WTC11 (cell line): ENCODE measurements around the gene PTPRT. TPM values are rescaled to one million over a fixed set of nuclear protein-coding genes. Genes with fewer than 3 reads are reported as not detected.

Source experiments
- ATAC-seq: fragments of 200-7000 bp; cut with Tn5 transposase; 2 replicates; pipeline ENCODE4 v1.10.0; 2021; ENCODE audit warnings: mild to moderate bottlenecking, moderate library complexity
- CTCF ChIA-PET: fragments of 300-600 bp; sonication (Branson Sonifier 250); formaldehyde crosslinking; loops from one replicate; lab custom pipeline; 2021; ENCODE audit warnings: antibody characterized with exemption; lab: Charles Lee
- POLR2A ChIA-PET: fragments of 350-600 bp; sonication (Branson Sonifier 250); formaldehyde crosslinking; loops from one replicate; lab custom pipeline; 2021; ENCODE audit warnings: antibody characterized with exemption; lab: Charles Lee
- DNase-seq: peaks from one replicate; pipeline ENCODE4 v3.0.0; 2021; ENCODE audit warnings: low spot score
- H3K27ac Mint-ChIP-seq: 2 replicates; pipeline ENCODE4 v1.8.0; 2021; ENCODE audit warnings: mixed read lengths
- H3K27me3 Mint-ChIP-seq: 2 replicates; pipeline ENCODE4 v1.8.0; 2021; ENCODE audit warnings: low read depth, mild to moderate bottlenecking, moderate library complexity, mixed read lengths
- H3K36me3 Mint-ChIP-seq: 2 replicates; pipeline ENCODE4 v1.8.0; 2021; ENCODE audit warnings: mixed read lengths
- H3K4me1 Mint-ChIP-seq: 2 replicates; pipeline ENCODE4 v1.8.0; 2022; ENCODE audit warnings: mixed read lengths
- H3K4me3 Mint-ChIP-seq: 2 replicates; pipeline ENCODE4 v1.8.0; 2021; ENCODE audit warnings: mild to moderate bottlenecking, moderate library complexity, mixed read lengths
- H3K9me3 Mint-ChIP-seq: 2 replicates; pipeline ENCODE4 v1.8.0; 2021; ENCODE audit warnings: mixed read lengths
- CREB1 ChIP-seq: sonication (generic); formaldehyde crosslinking; IDR thresholded peaks from 2 replicates; pipeline ENCODE4 v1.8.0; 2023; ENCODE audit warnings: mild to moderate bottlenecking, missing genetic modification reagents
- CREM ChIP-seq: sonication (generic); formaldehyde crosslinking; IDR thresholded peaks from 2 replicates; pipeline ENCODE4 v1.8.1; 2022; ENCODE audit warnings: mild to moderate bottlenecking, missing genetic modification reagents, moderate library complexity
- ELF4 ChIP-seq: sonication (generic); formaldehyde crosslinking; IDR thresholded peaks from 2 replicates; pipeline ENCODE4 v1.8.1; 2022; ENCODE audit warnings: low read depth, mild to moderate bottlenecking, moderate library complexity, missing genetic modification reagents
- JAZF1 ChIP-seq: fragments of 250-450 bp; sonication (Bioruptor Pico); IDR thresholded peaks from 2 replicates; pipeline ENCODE4 v1.9.0; 2021; ENCODE audit warnings: moderate library complexity, mild to moderate bottlenecking, inconsistent platforms
- NFE2L1 ChIP-seq: sonication (generic); formaldehyde crosslinking; IDR thresholded peaks from 2 replicates; pipeline ENCODE4 v1.8.1; 2023; ENCODE audit warnings: missing genetic modification reagents
- NR3C1 ChIP-seq: sonication (generic); formaldehyde crosslinking; conservative IDR thresholded peaks from 2 replicates; pipeline ENCODE4 v1.8.1; 2023; ENCODE audit warnings: low read depth, mild to moderate bottlenecking, missing genetic modification reagents
- SP1 ChIP-seq: sonication (generic); formaldehyde crosslinking; conservative IDR thresholded peaks from 2 replicates; pipeline ENCODE4 v1.8.1; 2022; ENCODE audit warnings: missing genetic modification reagents
- ZNF219 ChIP-seq: sonication (generic); formaldehyde crosslinking; IDR thresholded peaks from 2 replicates; pipeline ENCODE4 v1.8.0; 2023; ENCODE audit warnings: missing genetic modification reagents, mild to moderate bottlenecking, borderline replicate concordance
- ZNF317 ChIP-seq: sonication (generic); formaldehyde crosslinking; IDR thresholded peaks from 2 replicates; pipeline ENCODE4 v1.8.1; 2023; ENCODE audit warnings: low read depth, mild to moderate bottlenecking, moderate library complexity, missing genetic modification reagents, borderline replicate concordance
- ZNF423 ChIP-seq: fragments of 250-450 bp; sonication (Bioruptor Pico); IDR thresholded peaks from 2 replicates; pipeline ENCODE4 v2.1.2; 2022; ENCODE audit warnings: mild to moderate bottlenecking, moderate library complexity
- total RNA-seq: library from RNA; stranded (reverse); gene quantifications from 3 replicates; pipeline ENCODE4 v1.2.3, GENCODE V29; 2021
- TF ChIP-seq, protein P1 (sequence below): sonication (generic); formaldehyde crosslinking; IDR thresholded peaks from 2 replicates; pipeline ENCODE4 v1.8.1; 2022; ENCODE audit warnings: low read depth, mild to moderate bottlenecking, moderate library complexity, missing genetic modification reagents, borderline replicate concordance
- TF ChIP-seq, protein P2 (sequence below): sonication (generic); formaldehyde crosslinking; IDR thresholded peaks from 2 replicates; pipeline ENCODE4 v1.8.1; 2023; ENCODE audit warnings: mild to moderate bottlenecking, moderate library complexity, missing genetic modification reagents
- TF ChIP-seq, protein P3 (sequence below): sonication (generic); formaldehyde crosslinking; IDR thresholded peaks from 2 replicates; pipeline ENCODE4 v1.8.1; 2022; ENCODE audit warnings: missing genetic modification reagents, borderline replicate concordance
- TF ChIP-seq, protein P4 (sequence below): fragments of 250-450 bp; sonication (Bioruptor Pico); IDR thresholded peaks from 2 replicates; pipeline ENCODE4 v1.9.0; 2021; ENCODE audit warnings: mild to moderate bottlenecking
- TF ChIP-seq, protein P5 (sequence below): sonication (generic); formaldehyde crosslinking; IDR thresholded peaks from 2 replicates; pipeline ENCODE4 v1.8.1; 2022; ENCODE audit warnings: low read depth, missing genetic modification reagents, borderline replicate concordance
- TF ChIP-seq, protein P6 (sequence below): sonication (generic); formaldehyde crosslinking; IDR thresholded peaks from 2 replicates; pipeline ENCODE4 v1.8.0; 2023; ENCODE audit warnings: missing genetic modification reagents
- TF ChIP-seq, protein P7 (sequence below): fragments of 250-450 bp; sonication (Bioruptor Pico); IDR thresholded peaks from 2 replicates; pipeline ENCODE4 v1.9.0; 2021; ENCODE audit warnings: mild to moderate bottlenecking, borderline replicate concordance

Gene PTPRT
- total RNA-seq, 1 experiment from 2014 or later = 1.1 TPM

DNA sequence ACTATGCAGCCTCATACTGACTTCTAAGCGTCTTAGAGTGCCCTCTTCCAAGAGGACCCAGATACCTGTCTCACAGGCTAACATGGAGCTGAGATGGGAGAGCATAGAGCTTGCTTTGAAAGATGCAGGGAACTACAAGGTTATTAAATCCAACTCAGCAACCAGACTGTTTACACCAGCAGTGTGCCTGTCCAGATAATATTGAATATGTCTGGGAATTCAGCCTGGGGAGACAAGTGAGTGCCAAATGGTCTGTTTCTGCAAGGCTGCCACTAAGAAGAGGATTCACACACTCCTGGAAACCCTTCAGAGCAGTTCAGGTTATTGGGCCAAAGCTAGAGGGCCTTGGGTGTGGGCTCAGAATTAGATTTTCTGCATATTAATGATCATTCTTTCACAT, 547.8 kb downstream of the PTPRT start:
- TF ChIP-seq, protein P1, sequence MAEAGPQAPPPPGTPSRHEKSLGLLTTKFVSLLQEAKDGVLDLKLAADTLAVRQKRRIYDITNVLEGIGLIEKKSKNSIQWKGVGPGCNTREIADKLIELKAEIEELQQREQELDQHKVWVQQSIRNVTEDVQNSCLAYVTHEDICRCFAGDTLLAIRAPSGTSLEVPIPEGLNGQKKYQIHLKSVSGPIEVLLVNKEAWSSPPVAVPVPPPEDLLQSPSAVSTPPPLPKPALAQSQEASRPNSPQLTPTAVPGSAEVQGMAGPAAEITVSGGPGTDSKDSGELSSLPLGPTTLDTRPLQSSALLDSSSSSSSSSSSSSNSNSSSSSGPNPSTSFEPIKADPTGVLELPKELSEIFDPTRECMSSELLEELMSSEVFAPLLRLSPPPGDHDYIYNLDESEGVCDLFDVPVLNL (CRISPR knock-in tag) = no peak
- TF ChIP-seq, protein P2, sequence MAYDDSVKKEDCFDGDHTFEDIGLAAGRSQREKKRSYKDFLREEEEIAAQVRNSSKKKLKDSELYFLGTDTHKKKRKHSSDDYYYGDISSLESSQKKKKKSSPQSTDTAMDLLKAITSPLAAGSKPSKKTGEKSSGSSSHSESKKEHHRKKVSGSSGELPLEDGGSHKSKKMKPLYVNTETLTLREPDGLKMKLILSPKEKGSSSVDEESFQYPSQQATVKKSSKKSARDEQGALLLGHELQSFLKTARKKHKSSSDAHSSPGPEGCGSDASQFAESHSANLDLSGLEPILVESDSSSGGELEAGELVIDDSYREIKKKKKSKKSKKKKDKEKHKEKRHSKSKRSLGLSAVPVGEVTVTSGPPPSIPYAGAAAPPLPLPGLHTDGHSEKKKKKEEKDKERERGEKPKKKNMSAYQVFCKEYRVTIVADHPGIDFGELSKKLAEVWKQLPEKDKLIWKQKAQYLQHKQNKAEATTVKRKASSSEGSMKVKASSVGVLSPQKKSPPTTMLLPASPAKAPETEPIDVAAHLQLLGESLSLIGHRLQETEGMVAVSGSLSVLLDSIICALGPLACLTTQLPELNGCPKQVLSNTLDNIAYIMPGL (CRISPR knock-in tag) = no peak
- TF ChIP-seq ZNF317 (CRISPR knock-in tag) (no peak), NFE2L1 (CRISPR knock-in tag) (no peak), CREM (CRISPR knock-in tag) (no peak), CREB1 (CRISPR knock-in tag) (no peak), ELF4 (CRISPR knock-in tag) (no peak), NR3C1 (no peak), JAZF1 (CRISPR knock-in tag) (no peak), ZNF423 (no peak), SP1 (no peak), ZNF219 (CRISPR knock-in tag) (no peak)
- TF ChIP-seq, protein P3, sequence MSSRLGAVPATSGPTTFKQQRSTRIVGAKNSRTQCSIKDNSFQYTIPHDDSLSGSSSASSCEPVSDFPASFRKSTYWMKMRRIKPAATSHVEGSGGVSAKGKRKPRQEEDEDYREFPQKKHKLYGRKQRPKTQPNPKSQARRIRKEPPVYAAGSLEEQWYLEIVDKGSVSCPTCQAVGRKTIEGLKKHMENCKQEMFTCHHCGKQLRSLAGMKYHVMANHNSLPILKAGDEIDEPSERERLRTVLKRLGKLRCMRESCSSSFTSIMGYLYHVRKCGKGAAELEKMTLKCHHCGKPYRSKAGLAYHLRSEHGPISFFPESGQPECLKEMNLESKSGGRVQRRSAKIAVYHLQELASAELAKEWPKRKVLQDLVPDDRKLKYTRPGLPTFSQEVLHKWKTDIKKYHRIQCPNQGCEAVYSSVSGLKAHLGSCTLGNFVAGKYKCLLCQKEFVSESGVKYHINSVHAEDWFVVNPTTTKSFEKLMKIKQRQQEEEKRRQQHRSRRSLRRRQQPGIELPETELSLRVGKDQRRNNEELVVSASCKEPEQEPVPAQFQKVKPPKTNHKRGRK (CRISPR knock-in tag) = no peak
- TF ChIP-seq, protein P4, sequence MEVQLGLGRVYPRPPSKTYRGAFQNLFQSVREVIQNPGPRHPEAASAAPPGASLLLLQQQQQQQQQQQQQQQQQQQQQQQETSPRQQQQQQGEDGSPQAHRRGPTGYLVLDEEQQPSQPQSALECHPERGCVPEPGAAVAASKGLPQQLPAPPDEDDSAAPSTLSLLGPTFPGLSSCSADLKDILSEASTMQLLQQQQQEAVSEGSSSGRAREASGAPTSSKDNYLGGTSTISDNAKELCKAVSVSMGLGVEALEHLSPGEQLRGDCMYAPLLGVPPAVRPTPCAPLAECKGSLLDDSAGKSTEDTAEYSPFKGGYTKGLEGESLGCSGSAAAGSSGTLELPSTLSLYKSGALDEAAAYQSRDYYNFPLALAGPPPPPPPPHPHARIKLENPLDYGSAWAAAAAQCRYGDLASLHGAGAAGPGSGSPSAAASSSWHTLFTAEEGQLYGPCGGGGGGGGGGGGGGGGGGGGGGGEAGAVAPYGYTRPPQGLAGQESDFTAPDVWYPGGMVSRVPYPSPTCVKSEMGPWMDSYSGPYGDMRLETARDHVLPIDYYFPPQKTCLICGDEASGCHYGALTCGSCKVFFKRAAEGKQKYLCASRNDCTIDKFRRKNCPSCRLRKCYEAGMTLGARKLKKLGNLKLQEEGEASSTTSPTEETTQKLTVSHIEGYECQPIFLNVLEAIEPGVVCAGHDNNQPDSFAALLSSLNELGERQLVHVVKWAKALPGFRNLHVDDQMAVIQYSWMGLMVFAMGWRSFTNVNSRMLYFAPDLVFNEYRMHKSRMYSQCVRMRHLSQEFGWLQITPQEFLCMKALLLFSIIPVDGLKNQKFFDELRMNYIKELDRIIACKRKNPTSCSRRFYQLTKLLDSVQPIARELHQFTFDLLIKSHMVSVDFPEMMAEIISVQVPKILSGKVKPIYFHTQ (CRISPR knock-in tag) = no peak
- TF ChIP-seq, protein P5, sequence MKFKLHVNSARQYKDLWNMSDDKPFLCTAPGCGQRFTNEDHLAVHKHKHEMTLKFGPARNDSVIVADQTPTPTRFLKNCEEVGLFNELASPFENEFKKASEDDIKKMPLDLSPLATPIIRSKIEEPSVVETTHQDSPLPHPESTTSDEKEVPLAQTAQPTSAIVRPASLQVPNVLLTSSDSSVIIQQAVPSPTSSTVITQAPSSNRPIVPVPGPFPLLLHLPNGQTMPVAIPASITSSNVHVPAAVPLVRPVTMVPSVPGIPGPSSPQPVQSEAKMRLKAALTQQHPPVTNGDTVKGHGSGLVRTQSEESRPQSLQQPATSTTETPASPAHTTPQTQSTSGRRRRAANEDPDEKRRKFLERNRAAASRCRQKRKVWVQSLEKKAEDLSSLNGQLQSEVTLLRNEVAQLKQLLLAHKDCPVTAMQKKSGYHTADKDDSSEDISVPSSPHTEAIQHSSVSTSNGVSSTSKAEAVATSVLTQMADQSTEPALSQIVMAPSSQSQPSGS (CRISPR knock-in tag) = no peak
- TF ChIP-seq, protein P6, sequence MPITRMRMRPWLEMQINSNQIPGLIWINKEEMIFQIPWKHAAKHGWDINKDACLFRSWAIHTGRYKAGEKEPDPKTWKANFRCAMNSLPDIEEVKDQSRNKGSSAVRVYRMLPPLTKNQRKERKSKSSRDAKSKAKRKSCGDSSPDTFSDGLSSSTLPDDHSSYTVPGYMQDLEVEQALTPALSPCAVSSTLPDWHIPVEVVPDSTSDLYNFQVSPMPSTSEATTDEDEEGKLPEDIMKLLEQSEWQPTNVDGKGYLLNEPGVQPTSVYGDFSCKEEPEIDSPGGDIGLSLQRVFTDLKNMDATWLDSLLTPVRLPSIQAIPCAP (CRISPR knock-in tag) = no peak
- TF ChIP-seq, protein P7, sequence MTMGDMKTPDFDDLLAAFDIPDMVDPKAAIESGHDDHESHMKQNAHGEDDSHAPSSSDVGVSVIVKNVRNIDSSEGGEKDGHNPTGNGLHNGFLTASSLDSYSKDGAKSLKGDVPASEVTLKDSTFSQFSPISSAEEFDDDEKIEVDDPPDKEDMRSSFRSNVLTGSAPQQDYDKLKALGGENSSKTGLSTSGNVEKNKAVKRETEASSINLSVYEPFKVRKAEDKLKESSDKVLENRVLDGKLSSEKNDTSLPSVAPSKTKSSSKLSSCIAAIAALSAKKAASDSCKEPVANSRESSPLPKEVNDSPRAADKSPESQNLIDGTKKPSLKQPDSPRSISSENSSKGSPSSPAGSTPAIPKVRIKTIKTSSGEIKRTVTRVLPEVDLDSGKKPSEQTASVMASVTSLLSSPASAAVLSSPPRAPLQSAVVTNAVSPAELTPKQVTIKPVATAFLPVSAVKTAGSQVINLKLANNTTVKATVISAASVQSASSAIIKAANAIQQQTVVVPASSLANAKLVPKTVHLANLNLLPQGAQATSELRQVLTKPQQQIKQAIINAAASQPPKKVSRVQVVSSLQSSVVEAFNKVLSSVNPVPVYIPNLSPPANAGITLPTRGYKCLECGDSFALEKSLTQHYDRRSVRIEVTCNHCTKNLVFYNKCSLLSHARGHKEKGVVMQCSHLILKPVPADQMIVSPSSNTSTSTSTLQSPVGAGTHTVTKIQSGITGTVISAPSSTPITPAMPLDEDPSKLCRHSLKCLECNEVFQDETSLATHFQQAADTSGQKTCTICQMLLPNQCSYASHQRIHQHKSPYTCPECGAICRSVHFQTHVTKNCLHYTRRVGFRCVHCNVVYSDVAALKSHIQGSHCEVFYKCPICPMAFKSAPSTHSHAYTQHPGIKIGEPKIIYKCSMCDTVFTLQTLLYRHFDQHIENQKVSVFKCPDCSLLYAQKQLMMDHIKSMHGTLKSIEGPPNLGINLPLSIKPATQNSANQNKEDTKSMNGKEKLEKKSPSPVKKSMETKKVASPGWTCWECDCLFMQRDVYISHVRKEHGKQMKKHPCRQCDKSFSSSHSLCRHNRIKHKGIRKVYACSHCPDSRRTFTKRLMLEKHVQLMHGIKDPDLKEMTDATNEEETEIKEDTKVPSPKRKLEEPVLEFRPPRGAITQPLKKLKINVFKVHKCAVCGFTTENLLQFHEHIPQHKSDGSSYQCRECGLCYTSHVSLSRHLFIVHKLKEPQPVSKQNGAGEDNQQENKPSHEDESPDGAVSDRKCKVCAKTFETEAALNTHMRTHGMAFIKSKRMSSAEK = no peak
- Mint-ChIP-seq H3K4me1 (peaks cover 10% of the 10 kb centered on the region), H3K36me3 (no peaks in the 10 kb centered on the region), H3K4me3 (no peak overlapping the region), H3K27me3 (no peaks in the 10 kb centered on the region), H3K9me3 (peaks cover 9% of the 10 kb centered on the region), H3K27ac (no peak overlapping the region)
- CTCF ChIA-PET = no interaction called here
- POLR2A ChIA-PET = no interaction called here
- no peak for ATAC-seq
- no peak for DNase-seq
